Epithelial cell of prostate (primary cell): ENCODE data around the gene NRXN2.

Source experiments
- DNase-seq: peaks from one replicate; pipeline ENCODE4 v3.0.0-alpha.2; 2011; ENCODE audit warnings: low read depth, low spot score
- H3K27ac ChIP-seq: fragments of 450-650 bp; 2 replicates; pipeline ENCODE4 v1.5.1; 2017; ENCODE audit warnings: mild to moderate bottlenecking

The NRXN2 gene

DNA sequence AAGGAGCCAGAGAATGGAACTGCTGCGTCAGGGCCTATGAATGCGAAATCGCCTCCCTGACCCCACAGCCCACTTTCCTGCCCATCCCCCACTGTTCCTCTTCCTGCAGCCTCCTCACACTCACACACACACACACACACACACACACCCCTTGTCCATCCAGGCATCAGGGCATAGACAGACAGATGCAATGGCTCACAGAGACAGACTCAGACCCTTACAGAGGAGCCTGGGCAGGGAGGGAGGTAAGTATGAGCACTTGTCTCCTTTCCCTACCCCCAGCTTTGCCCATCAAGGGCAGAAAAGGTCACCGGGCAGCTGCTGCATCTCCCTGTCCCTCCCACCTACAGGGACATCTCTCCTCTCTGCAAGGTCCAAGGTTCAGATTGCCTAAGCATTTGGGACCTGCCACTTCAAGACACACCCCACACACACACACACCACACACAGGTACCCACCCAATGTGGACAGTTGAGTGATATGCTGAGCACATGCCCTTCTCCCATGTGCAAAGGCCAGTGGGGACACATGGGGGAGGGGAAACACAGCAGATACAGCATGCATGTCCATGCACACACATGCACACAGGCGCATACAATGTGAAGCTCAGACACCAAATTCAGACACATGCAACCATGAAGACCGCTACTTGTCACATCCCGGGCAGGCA is 2.0 kb upstream of the NRXN2 start:
- no peak for DNase-seq
- H3K27ac ChIP-seq = no peak overlapping the region

- DNase-seq = no peak
- no peak overlapping the region for H3K27ac ChIP-seq
These were observed 1.2 kb upstream of the NRXN2 start for GRCh38 chr11:64723907-64724862.

DNA sequence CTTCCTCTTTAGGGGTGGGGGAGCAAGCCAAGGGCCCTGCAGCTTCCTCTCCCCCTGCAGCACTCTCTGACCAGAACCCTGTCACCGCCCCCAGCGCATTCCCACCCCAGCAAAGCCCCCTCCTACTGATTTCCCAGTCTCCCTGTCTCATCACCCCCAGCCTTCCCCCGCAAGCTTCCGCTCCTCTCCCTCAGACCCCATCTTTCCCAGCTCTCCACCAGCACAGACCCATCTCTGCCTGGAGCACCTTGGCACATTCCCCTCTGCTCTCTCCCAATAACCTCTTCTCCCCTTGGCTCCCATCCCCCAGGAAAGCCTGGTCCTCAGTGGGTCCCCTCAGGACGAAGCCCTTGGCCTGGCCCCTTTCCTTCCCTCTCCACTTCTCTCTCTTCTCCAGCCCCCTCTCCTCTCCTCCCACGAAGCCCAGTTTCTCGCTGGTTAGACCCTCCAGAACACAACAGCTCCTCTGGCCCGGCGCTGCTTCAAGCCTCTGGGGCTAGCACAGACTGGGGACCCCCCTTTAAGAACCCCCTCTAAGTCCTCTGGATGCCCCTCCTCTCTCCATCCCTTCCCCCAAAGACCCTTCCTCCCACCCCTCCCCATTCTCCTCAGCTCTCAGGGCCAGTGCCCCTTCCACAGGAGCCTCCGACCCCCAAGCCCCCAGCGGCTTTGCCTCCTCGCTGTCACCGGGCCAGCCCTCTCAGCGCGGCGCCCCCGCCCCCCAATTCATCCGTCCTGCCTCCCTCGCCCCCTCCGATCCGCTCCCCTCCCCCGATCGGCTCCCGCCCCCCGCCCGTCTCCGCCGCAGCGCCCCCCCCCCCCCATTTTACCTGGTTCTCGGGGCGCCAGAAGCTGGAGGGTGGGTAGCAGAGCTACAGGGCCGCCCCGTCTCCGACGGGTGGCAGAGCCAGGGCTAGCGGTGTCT is 594 bp downstream of the NRXN2 start:
- no peak for DNase-seq
- H3K27ac ChIP-seq = no peak overlapping the region

- DNase-seq = no peak
- no peak overlapping the region for H3K27ac ChIP-seq
These were observed 1.7 kb downstream of the NRXN2 start for GRCh38 chr11:64721359-64721699.

DNA sequence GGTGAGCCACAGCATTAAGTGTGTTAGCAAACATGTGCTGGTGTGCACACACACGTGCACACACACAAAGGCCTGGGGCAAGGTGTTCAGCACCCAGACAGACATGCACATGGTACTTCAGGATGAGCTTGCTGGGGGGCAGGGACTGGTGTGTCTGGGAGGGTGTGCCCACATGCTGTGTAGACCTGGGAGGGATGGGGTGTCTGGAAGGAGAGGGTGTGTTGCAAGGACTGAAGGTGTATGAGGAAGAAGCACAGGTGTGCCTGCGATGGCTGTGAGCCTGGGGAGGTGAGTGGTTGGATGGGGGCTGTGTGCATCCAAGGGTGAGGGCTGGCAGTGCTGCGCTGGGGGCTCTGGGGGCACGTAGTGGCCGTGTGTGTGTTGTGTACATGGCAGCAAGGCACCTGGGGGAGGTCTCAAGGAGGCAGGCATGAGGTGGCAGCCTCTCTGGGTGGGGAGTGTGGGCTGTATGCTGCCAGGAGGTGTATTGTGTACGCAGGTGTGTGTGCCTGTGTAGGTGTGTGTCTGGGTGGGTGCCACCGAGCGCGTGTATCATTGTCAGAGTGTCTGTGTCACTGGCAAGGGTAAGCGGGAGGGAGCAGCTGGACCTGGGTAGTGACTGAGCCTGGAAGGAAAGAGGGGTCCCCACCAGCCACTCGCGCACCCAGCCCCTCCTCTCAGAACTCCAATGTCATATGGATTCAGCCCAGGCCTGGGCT is 2.2 kb downstream of the NRXN2 start:
- DNase-seq = no peak
- H3K27ac ChIP-seq = no peak overlapping the region

- H3K27ac ChIP-seq = no peak overlapping the region
- DNase-seq = no peak
These were observed 2.8 kb downstream of the NRXN2 start for GRCh38 chr11:64720167-64720566.

DNA sequence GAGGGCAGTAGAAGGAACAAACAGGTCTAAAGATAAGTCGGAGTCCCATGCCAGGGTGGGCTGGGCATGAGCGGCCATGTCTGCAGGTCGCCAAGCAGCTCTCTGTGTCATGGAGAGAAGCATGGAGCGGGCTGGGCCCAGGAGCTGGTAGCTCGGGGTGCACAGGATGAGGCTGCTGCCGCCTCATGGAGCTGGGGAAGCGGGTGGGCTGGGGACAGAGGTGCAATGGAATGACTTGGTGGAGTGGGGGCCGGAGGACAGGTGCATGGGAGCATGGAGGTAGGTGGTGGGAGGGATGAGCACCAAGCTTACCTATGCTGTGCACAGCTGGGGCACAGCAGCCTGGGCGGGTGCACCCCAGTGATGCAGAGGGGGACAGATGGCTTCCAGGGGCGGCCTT is 3.6 kb downstream of the NRXN2 start:
- no peak for DNase-seq
- H3K27ac ChIP-seq = no peak overlapping the region

DNA sequence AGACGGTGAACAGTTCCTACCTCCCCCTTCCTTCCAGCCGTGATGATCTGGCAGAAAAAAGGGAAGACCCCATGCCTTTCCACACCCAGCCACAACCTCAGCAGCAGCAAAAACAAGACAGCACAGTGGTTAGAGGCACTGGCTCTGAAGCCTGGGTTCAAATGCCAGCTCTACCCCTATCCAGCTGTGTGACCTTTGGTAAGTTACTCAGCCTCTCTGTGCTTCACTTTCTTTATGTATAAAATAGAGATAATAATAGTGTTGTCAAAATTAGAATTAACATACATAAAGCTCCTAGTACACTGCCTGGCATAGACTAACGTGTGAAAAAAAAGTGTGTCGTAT is 4.2 kb downstream of the NRXN2 start:
- no peak overlapping the region for H3K27ac ChIP-seq
- no peak for DNase-seq

DNA sequence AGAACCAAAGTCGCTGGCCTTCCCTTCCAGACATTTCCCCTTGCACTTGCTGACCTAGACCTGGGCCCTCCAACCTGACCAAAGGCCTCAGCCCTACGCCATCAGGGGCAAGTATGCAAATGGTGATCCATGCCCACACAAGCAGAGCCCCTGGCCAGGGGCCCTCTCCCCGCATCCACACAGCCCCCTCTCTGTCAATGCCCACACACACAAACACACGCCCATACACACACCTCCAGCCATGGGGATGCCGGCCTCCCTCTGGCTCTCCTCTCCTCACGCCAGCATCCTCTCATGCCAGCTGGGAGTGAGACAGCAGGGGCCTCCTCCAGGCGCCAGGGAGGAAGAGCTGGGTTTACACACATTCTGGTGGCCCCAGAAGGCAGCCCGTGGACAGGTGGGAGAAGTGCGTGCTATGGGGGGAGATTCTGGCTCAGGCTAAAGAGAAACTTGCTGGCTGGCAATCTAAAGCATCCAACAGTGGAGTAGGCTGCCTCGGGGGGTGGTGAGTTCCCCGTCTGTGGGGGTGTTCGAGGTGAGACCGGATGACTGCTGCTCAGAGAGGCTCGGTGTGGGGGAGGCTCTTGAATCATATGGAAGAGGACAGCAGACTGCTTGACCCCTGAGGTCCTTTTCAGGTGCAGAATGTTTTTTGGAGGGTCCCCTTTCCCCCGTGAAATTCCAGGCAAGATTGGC is 4.8 kb downstream of the NRXN2 start:
- H3K27ac ChIP-seq = no peak overlapping the region
- DNase-seq = no peak

DNA sequence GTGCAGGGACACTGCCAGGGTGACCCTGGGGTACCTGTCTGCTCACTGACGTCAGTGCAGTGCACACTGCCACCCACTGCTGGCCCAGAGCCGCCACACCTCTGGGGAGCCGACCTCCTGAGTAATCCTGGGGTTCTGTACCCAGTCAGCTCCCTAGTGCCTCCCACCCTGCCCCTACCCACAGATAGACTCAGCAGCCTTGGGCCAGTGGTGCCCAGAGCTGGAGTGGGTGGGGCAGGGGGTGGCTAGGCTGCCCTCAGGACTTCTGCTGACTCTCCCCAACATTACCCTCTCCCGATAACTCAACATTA is 5.8 kb downstream of the NRXN2 start:
- no peak overlapping the region for H3K27ac ChIP-seq
- no peak for DNase-seq

GRCh38 chr11:64716473-64717267 is 6.3 kb downstream of the NRXN2 start:
- no peak overlapping the region for H3K27ac ChIP-seq
- no peak for DNase-seq

DNA sequence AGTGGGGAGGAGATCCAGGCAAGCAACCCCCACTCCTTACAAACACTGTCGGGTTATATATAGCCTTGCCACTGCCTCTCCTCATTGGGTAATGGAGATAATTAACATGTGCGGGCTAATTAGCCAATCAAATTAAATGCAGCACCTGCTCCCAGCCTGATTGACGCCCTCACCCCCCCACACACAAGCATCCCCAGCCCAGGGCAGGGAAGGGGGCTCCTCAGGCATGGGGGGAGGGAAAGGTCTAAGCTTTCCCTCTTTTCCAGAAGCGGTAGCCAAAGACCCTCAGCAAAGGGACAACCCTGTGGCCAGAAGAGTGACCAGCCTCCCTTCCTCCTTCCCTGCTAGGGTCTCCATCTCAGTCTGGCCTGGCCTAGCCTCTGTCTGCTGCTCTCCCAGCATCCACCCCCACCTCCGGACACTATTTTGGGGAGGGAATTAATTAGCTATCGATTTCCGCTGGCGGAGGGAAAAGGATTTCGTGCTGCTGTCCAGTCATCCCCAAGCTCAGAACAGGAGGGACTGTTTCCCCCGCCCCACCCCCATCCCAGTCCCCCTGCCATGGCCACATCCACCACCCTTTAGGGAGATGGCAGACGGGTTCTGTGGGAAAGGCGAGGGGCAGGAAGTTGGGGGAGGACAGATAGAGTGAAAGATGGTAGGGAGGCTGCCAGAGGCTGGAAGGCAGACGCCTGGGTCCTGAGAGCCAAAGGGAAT is 7.1 kb downstream of the NRXN2 start:
- DNase-seq = no peak
- H3K27ac ChIP-seq = no peak overlapping the region

- no peak for DNase-seq
- H3K27ac ChIP-seq = no peak overlapping the region
These were observed 7.9 kb downstream of the NRXN2 start for GRCh38 chr11:64715110-64715509.

DNA sequence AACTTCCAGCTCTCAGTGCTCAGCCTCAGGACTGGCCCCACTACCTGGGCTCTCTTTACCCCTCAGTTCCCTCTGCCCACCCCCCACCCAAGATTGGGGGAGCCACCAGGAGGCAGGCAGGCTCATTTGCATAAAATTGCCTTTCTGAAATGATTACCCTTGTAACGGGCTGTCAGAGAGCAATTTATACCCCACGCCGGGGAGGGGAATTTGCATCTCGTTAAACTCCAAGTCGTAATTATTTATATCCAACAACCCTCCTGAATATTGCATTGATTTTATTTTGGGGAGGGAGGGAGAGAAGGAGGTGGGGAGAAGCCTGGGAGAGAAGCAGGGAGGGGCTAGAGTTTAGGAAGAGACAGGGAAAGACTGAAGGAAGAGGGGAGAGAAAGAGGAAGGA is 8.3 kb downstream of the NRXN2 start:
- no peak overlapping the region for H3K27ac ChIP-seq
- DNase-seq = no peak

DNA sequence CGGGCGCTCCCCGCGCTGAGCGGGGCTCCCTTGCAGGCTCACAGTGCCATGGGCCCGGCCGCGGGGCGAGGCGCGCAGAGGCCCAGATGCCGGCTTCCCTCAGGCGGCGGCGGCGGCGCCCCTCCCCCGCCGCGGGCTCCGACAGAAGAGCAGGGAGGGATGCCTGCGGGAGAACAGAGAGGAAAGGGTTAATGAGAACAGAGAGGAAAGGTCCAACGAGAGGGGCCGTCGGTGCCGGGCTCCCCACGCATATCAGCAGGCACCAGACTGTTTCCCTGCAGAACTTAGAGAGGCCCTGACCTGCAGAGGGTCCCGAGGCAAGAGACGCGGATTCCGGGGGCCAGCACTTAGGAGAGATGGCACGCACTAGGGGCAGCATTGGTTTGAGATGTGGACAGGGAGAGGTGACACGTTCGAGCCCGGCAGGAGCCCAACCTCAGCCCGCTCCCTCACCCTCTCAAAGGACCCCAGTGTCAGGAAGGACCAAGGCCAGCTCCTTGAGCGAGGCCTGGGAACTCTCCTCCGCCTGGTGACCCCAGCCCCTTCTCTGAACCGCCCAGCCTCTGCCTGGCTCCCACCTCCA is 9.1 kb downstream of the NRXN2 start:
- no peak for DNase-seq
- H3K27ac ChIP-seq = no peak overlapping the region

- no peak overlapping the region for H3K27ac ChIP-seq
- no peak for DNase-seq
These were observed 9.8 kb downstream of the NRXN2 start for GRCh38 chr11:64713016-64713707.

DNA sequence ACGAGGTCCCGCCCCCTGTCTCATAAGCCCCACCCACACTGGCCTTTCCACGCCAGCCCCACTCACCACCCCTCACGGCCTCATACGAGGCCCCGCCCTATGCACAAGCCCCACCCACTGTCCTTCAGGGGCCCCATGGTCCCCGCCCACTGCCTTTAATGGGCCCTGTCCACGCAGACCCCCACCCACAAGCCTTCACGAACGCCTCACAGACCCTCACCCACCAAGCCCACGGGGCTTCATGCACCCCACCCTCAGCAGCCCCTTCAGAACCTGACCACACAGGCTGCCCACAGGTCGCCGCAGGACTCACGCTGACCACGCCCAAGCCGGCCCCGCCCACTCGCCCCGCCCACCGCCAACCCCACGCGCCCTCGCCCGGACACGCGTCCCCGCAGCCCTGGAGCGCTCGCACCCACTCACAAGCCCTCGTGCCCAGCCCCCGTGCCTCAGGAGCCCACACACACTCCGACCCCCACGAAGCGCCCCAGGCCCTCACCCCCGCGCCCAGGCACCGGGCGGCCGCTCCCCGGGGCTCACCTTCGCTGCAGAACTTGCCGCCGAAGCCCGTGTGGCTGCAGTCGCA is 10.5 kb downstream of the NRXN2 start:
- DNase-seq = no peak
- H3K27ac ChIP-seq = no peak overlapping the region
